HG02870 (cell line): ENCODE results near the gene PRMT7.

Experiments used
- ATAC-seq: cut with Tn5 transposase; IDR thresholded peaks from one replicate; pipeline ENCODE4 v1.9.1; 2021; ENCODE audit warnings: mild to moderate bottlenecking, moderate library complexity; ENCODE audit not compliant: unreplicated experiment

PRMT7 gene

GRCh38 chr16:68300734-68301459, 9.9 kb upstream of the PRMT7 start:
- ATAC-seq, result no peak

GRCh38 chr16:68306633-68307032, 4.2 kb upstream of the PRMT7 start:
- no peak for ATAC-seq

DNA sequence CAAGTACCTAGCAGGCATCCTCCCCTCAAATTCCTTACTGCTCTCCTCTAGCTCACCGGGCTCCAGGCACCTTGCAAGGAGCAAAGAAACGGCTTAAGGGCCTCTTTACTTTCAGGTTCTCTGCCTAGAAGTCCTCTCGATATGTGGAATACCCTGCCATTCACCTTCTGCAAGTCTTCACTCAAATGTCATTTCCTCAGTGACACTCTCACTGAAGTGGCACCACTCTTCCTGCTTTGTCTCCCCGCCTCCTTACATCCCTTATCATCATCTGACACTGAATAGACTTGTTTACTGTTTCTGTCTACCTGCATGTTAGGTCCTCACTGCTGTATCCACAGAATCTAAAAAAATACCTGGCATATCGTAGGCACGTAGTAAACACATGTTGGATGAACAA, 1.0 kb upstream of the PRMT7 start:
- ATAC-seq, result no peak

DNA sequence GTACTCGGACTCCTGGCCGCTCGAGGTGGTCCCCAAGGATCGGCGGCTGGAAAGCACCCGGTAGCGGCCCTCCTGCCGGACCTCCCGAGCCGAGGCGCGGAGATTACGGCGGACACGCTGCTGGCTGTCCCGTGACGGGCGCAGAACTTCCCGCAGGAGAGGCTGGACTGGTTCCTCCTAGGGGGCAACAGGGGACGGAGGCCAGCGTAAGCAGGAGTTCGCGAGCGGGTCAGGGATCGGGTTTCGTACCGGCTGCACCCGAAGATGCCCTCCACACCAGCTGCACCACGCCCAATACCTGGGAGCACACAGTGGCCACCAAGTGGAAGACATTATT, 414 bp upstream of the PRMT7 start:
- no peak for ATAC-seq

DNA sequence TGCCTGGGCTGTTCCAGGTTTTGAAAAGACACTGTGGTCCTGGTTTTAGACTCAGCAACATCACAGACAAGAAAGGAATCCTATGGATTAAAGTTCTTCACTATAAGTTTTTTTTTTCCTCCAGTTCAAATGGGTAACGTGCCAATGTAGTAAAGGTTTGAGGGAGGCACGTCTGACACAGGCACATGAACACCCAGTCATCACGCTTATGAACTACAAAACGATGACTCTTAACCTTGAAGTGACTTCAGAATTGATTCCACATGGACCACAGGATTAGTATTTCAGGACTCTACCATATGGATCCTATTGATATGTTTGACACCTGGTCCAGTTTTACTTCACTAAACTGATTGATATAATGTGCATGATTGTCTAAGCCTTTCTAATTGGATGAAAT, 2.3 kb downstream of the PRMT7 start:
- ATAC-seq, result no peak

GRCh38 chr16:68319185-68319908, 8.5 kb downstream of the PRMT7 start:
- ATAC-seq, result no peak

DNA sequence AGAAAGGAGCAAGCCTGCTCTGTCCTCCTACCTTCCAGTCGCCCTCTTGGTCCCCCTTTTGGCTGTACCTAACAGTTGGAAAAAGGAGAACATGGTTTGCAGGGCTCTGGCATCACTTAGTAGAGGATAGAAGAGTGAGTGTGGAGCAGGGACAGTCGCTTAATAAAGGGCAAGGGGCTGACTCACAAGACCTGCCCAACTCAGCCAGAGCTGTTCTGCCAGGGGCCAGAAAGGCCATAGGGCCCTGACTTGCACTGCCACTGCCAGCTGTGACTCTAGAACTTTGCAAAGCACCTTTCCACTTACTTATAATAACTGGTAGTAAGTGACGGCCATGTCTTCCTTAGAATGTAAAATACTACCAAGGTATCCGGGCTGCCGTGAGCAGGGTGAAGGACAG, 13.5 kb downstream of the PRMT7 start:
- ATAC-seq, result no peak

GRCh38 chr16:68324780-68325357, 14.1 kb downstream of the PRMT7 start:
- no peak for ATAC-seq

DNA sequence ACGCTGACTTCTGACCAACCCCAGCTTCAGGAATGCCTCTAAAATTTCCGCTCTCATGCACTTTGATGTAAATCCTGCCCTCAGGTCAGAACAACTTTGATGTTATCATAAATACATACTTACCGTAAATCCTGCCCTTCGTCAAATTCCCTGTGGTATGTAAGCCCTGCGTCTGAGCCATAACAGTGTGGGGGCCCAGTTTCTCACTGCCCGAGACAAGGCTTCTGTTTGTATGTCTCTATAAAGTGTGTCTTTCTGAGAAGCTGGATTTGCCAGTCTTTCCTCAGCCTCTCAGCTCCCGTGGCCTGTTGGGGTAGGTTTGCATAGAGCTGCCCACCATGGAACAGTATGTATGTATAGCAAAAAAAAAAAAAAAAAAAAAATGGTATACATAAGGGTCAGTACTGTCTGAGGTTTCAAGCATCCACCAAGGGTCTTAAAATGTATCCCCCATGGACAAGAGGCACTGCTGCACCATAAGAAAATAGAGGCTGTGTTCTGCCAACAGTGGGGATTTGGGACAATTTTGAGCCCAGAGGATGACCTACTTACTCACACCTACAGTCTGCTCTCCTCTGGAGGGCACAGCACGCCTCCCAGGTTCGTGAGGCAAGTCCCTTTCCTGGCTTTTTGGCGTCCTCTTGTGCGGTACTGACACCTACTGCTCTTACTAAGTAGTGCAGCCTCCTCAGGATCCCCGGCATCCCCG, 17.5 kb downstream of the PRMT7 start:
- ATAC-seq, result peak; percentile 66

DNA sequence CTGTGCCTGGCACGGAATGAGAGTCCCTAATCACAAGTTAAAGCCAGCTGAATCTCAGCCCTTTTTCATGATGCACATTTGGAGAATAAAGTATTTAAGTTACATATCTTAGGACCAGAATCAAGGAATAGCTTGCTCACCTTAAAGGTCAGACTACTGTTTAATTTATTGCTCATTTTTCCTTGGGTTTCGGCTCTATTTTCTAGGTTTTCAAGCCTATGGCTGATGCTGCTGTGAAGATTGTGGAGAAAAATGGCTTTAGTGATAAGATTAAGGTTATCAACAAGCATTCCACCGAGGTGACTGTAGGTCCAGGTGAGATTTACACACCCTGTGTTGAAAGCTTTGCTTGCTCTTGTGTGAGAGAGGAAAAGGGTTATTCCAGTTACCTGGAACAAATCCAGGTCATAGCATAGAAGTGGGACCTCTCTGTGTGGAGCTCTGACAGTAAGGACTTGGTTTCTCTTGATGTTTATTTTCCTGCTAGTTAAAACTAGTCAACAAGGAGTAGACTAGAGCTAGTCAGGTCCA, 18.1 kb downstream of the PRMT7 start:
- no peak for ATAC-seq

DNA sequence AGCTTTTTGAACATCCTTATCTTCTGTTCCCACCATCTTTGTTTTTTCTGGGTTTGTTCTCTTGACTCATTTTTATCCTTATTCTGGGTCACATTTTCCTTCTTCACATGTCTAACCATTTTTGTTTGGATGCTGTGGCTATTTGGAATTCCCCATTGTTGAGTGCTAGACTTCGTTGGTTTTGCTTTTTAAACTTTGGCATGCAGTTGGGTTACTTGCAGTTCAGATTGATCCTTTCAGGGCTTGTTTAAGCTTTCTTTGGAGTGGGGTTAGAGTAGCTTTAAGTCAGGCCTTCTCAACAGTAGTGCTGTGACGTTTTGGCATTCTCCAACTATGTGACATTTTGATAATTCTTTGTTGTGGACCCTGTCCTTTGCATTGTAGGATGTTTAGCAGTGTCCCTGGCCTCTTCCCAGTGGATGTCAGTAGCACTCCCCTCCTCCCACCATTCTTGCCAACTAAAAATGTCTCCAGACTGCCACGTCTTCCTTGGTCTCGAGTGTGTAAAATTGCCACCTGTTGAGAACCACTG, 21.1 kb downstream of the PRMT7 start:
- no peak for ATAC-seq

DNA sequence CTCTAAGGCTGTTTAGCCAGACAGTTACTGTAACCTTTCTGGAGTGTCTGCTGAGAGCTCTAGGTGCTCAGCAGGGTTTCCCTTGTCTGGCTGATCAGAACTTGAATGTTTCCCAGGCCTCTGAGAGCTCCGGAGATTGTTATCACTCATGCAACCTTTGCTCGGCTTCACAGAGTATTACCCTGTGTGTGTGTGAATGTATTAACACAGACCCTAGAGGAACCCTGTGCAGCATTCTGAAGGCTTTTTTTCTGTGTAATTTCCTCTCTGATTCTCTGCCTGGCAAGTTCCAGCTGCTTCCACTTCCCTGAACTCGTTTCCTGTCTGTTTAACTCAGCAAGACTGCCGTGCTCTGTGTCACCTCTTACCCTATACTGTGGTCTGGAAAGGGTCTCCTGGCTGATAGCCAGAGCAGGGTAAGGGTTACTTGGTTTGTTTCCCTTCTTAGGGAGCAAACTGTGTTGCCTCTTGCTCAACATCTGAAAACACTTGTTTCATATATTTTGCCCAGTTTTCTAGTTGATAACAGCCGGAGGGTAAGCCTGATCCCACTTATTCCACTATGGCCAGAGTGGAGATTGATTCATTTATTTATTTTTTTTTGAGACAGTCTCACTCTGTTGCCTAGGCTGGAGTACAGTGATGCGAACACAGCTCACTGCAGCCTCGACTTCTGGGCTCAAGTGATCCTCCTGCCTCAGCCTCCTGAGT, 21.7 kb downstream of the PRMT7 start:
- ATAC-seq, result no peak

DNA sequence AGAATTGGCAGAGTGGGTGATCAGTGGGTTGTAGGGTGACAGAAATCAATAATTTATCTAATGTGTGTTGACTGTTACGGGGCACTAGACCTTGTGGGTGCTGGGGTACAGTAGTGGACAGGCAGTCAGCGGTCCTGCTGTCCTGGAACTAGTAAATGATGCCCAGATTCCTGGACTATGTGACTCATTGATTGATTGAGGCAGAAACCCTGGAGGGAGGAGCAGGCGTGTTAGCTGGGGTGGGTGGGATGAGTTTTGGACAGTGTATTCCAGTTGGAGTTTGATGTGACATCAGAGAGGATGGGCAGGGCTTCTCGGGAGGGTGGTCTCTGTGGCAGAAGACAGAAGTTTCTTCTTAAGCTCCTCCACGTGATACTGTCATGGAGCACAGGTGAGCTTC, 24.4 kb downstream of the PRMT7 start:
- no peak for ATAC-seq

- no peak for ATAC-seq
These were observed 27.7 kb downstream of the PRMT7 start for GRCh38 chr16:68338326-68339119.

- no peak for ATAC-seq
These were observed 28.4 kb downstream of the PRMT7 start for GRCh38 chr16:68339214-68339613.

GRCh38 chr16:68342620-68343019, 31.8 kb downstream of the PRMT7 start:
- no peak for ATAC-seq

- no peak for ATAC-seq
These were observed 32.3 kb downstream of the PRMT7 start for GRCh38 chr16:68343137-68343536.

- ATAC-seq, result no peak
These were observed 33.4 kb downstream of the PRMT7 start for GRCh38 chr16:68344252-68344651.

DNA sequence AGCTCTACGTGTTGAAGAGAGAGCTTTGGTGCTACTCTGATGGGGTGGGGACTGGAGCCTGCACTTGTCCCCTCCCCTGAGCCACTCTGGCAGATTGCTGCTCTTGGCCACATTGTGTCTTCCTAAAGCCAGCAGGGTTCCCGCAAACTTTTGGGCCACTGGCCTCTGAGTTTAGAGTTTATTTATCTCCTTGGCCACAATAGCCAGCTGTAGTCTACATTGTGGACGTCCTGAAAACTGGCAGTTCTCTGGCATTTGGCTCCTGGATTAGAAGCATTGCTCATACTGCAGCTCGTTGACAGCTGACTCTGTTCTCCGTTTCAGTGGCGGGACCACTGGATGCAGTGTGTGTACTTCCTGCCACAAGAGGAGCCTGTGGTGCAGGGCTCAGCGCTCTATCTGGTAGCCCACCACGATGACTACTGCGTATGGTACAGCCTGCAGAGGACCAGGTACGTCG, 34.6 kb downstream of the PRMT7 start:
- ATAC-seq, result no peak
